IPS-20b (cell line): ENCODE measurements around the gene KCNK7.

Experiments used
- H3K27ac ChIP-seq: one replicate; pipeline ENCODE4 v1.5.1; 2013; ENCODE audit warnings: low read length
- H3K27me3 ChIP-seq: 2 replicates; pipeline ENCODE4 v1.6.1; 2013; ENCODE audit warnings: mild to moderate bottlenecking, low read length, inconsistent platforms; ENCODE audit not compliant: insufficient read depth
- H3K36me3 ChIP-seq: 2 replicates; pipeline ENCODE4 v1.6.1; 2013; ENCODE audit warnings: low read depth, mild to moderate bottlenecking, inconsistent platforms, low read length, moderate library complexity; ENCODE audit not compliant: insufficient read depth
- H3K4me1 ChIP-seq: 2 replicates; pipeline ENCODE4 v1.6.1; 2013; ENCODE audit warnings: mild to moderate bottlenecking, control low read depth, inconsistent platforms, low read length, moderate library complexity; ENCODE audit not compliant: insufficient read depth
- H3K4me3 ChIP-seq: 2 replicates; pipeline ENCODE4 v1.5.1; 2013; ENCODE audit warnings: mild to moderate bottlenecking, low read length, inconsistent platforms
- H3K9ac ChIP-seq: 2 replicates; pipeline ENCODE4 v1.6.1; 2013; ENCODE audit warnings: low read depth, mild to moderate bottlenecking, inconsistent platforms, low read length, moderate library complexity
- H3K9me3 ChIP-seq: 2 replicates; pipeline ENCODE4 v1.6.1; 2013; ENCODE audit warnings: mild to moderate bottlenecking, low read depth, low read length, inconsistent platforms; ENCODE audit not compliant: insufficient read depth

The KCNK7 gene

DNA sequence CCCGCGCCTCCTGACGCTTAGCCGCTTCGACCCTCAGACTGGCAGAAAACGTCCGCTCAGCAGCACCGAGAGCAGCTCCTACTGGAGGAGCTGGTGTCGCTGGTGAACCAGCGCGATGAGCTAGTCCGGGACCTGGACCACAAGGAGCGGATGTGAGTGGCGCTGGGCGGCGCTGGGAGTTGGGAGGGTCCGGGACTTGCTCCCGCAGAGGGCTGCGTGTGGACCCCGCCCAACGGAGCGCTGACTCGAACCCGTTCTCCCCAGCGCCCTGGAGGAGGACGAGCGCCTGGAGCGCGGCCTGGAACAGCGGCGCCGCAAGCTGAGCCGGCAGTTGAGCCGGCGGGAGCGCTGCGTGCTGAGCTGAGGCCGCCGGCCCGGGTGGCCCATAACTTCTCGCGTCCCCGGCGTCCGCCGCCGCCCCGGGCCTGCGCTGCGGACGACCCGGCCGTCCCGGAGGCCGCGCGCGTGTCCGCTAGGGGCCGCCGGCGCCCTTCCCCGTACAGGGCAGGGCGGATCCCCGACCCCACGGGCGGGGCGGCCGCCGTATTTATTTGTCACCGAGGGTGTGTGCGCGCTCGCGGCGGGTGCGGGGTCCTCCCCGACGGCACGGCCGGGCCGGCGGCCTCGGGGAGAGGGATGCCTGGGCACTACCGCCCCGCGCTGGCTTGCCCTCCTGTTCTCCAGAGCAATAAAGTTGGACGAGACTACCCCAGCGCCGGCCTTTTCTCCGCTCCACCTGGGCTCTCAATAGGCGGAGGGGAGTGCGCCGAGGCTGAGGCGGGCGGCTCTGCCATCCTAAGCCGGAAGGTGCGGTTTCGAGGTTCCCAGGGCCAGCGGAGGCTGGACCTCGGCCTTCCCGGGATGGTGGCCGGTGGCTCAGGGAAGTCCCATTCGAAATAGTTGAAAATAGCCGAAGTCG is 3.4 kb downstream of the KCNK7 start:
- Histone ChIP-seq H3K36me3 (no peaks in the 10 kb centered on the region), H3K27me3 (peaks cover 47% of the 10 kb centered on the region), H3K27ac (no peak overlapping the region), H3K9me3 (no peaks in the 10 kb centered on the region), H3K4me1 (no peaks in the 10 kb centered on the region), H3K4me3 (peak overlapping the region; percentile 66), H3K9ac (peak overlapping the region; percentile 37; the same call in 1 of the 2 replicates)

DNA sequence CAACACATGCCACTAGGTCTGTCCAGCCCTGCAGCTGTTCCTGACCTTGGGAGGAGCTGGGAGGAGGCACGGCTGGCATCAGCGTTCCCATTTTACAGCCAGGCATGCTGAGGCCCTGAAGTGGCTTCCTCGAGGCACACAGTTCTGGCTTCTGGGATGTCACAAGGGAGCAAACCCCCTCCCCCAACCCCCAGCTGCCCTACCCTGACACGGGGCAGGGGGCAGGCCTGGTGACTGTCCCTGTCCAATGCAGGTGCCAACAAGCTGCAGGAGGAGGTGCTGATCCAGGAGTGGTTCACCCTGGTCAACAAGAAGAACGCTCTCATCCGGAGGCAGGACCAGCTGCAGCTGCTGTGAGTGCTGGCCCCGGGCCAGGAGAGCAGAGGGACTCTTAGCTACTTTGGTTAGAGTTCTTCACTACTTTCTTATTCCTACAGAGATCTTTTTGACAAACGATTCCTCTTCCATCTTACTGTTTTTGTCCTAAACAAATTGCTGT is 5.3 kb downstream of the KCNK7 start:
- H3K9me3 ChIP-seq: no peaks in the 10 kb centered on the region
- no peak overlapping the region for H3K4me3 ChIP-seq
- H3K27ac ChIP-seq: no peak overlapping the region
- H3K4me1 ChIP-seq: no peaks in the 10 kb centered on the region
- no peaks in the 10 kb centered on the region for H3K36me3 ChIP-seq
- peaks cover 61% of the 10 kb centered on the region for H3K27me3 ChIP-seq
- no peak overlapping the region for H3K9ac ChIP-seq

DNA sequence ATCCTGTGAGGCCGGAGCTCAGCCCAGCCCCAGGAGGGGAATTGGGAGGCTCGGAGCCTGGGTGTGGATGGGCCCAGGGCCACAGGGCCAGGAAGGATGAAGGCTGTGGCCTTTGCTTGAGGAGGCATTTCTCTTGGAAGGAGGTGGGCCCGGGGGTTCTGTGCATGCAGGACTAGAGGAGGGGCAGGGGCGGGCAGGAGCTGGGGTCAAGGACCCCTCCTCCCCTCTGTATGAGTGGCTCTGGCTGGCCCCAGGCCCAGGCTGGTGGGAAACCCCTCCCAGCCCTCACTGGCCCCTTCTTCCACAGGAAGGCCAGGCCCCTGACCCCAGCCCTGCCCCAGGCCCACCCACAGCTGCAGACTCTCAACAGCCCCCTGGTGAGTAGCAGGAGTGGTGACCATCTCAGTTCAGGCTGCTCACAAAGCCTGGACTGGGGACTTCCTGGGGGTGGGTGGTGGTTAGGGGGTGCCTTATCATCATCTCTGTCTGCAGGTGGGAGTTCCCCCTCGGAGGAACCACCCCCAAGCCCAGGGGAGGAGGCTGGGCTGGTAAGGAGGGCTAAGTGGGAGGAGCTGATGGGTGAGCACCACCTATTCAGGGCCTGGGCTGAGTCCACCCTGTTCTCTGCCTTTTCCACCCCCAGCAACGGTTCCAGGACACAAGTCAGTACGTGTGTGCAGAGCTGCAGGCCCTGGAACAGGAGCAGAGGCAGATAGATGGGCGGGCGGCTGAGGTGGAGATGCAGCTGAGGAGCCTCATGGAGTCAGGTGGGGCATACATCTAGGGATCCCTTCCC is 6.0 kb downstream of the KCNK7 start:
- Histone ChIP-seq H3K27me3 (peaks cover 66% of the 10 kb centered on the region), H3K27ac (no peak overlapping the region), H3K9me3 (no peaks in the 10 kb centered on the region), H3K4me1 (no peaks in the 10 kb centered on the region), H3K4me3 (no peak overlapping the region), H3K36me3 (no peaks in the 10 kb centered on the region), H3K9ac (no peak overlapping the region)

DNA sequence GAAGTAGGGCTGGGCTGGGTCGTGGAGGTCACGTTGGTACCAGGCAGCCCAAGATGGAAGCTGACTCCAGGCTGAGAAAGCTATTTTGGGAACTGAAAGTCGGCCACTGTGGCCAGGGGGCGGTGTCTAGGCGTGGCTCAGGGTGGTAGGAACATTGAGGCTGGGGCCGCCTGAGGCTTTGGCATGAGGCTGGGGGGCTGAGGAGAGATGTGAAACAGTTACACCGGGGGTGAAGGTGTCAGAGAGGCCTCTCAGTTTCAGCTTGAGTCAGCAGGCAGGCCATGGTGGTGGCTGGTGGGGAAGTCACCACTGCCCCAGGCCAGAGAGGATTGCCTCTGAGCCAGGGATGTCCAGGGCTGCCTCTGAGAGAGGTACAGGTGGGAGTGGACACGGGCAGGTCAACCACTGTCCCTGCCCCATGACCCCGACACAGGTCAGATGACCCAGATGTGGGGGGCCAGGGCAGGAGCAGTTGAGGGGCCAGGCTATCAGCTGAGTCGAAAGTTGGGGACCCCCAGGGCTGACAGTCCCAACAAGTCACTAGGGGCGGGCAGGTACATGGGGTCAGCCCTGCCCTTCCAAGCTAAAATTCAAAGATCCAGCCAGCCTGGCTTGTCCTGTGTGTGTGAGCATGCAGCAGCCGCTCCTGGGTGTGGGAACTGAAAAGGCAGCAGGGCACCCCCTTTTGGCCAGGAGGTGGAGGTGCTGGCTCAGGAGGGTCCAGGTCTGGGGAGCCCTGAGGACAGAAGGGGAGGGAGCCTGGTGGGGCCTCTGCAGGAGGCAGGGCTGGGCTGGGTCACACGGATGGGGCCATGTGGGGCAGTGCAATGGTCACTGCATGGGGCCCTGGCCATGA is 7.2 kb downstream of the KCNK7 start:
- Histone ChIP-seq H3K9ac (no peak overlapping the region), H3K36me3 (no peaks in the 10 kb centered on the region), H3K27ac (no peak overlapping the region), H3K4me3 (no peak overlapping the region), H3K27me3 (peaks cover 68% of the 10 kb centered on the region), H3K9me3 (no peaks in the 10 kb centered on the region), H3K4me1 (no peaks in the 10 kb centered on the region)

DNA sequence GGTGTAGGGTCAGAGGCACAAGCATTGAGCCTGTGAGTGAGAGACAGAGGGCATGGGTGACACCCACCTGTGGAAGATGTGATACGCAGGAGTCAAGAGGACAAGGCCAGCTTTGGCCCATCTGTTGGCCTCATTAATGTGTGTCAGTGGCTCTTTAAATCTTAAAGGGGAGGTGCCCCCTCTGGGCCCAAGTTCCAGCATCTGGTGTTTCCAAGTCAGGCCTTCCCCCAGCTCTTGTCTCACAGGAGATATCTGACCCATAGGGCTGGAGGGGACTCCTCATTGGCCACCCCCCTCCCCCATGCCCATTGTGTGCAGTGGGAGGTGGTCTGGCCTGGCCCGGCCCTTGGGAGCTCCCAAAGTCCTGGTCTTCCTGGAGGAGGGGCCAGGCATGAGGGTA is 8.9 kb downstream of the KCNK7 start:
- no peaks in the 10 kb centered on the region for H3K36me3 ChIP-seq
- no peaks in the 10 kb centered on the region for H3K9me3 ChIP-seq
- H3K27ac ChIP-seq: no peak overlapping the region
- no peak overlapping the region for H3K9ac ChIP-seq
- H3K4me3 ChIP-seq: no peak overlapping the region
- H3K27me3 ChIP-seq: peaks cover 65% of the 10 kb centered on the region
- H3K4me1 ChIP-seq: no peaks in the 10 kb centered on the region

DNA sequence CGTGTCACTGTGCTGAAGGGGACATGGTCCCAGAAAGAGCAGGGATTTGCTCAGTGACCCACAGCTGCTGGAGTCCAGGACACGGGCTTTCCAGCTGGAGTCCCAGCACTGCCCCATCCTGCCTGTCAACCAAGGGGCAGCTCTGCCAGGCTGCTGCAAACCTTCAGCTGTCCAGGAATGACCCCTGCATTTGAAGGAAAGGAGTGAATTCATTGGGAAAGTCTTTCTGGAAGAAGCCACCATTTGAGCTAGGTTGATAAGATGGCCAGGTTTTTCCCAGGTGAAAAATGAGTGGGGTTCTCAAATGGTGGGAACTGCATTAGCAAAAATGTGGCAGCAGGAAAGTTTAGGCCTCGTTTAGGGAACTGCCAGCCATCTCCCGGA is 9.4 kb downstream of the KCNK7 start:
- H3K9ac ChIP-seq: no peak overlapping the region
- H3K27me3 ChIP-seq: peaks cover 61% of the 10 kb centered on the region
- no peaks in the 10 kb centered on the region for H3K4me1 ChIP-seq
- H3K9me3 ChIP-seq: no peaks in the 10 kb centered on the region
- H3K36me3 ChIP-seq: no peaks in the 10 kb centered on the region
- H3K27ac ChIP-seq: no peak overlapping the region
- no peak overlapping the region for H3K4me3 ChIP-seq

DNA sequence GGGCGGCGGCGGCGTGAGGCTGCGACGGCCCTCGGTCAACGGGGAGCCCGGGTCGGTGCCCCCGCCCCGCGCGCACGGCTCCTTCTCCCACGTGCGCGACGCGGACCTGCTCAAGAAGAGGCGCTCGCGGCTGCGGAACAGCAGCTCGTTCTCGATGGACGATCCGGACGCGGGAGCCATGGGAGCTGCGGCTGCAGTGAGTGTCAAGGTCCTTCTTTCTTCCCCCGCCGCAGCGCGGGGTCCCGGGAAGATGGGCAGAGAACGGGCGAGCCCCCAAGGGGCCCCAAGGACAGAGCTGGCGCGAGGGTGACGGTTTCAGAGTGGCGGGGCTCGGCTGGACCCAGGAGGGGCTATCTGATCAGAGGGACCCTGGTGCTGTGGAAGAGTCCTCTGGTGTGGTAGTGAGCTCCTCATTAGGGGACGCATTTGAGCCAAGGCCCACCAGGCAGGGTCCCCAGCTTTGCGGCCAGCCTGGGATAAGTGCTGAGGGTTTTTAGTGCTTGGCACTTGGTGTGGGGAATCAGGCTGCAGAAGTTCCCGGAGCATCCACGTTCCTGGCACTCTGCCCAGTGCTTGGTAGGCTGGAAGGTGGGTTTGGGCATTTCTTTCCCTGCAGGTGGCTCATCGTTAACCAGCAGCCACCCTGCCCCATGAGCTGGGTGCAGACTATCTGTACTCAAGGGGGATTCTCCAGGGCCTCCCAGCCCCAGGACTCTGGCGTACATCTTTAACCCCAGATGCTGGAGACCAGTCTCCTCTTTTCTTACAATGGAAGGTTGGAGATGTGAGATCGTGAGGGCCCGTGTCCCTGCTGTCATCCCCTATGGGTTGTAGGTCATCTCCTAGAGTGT is 10.0 kb downstream of the KCNK7 start:
- Histone ChIP-seq H3K4me3 (no peak overlapping the region), H3K9me3 (no peaks in the 10 kb centered on the region), H3K27me3 (peaks cover 55% of the 10 kb centered on the region), H3K4me1 (no peaks in the 10 kb centered on the region), H3K27ac (no peak overlapping the region), H3K36me3 (no peaks in the 10 kb centered on the region), H3K9ac (no peak overlapping the region)

DNA sequence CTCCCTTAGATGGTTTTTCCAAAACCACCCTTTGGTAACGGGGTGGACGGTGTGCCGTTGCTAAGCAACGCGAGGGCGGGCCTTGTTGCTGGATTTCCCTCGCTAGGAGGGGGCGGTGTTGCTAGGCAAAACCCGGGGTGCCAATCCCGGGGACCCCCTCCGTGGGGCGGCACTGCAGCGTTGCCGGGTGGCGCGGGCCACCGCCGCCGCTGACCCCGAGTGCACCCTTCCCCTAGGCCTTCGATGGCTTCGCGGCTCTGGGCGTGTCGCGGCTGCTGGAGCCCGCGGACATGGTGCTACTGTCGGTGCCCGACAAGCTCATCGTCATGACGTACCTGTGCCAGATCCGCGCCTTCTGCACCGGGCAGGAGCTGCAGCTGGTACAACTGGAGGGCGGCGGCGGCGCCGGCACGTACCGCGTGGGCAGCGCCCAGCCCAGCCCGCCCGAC is 10.9 kb downstream of the KCNK7 start:
- H3K9ac ChIP-seq: no peak overlapping the region
- no peaks in the 10 kb centered on the region for H3K36me3 ChIP-seq
- H3K4me3 ChIP-seq: no peak overlapping the region
- H3K27me3 ChIP-seq: peaks cover 46% of the 10 kb centered on the region
- H3K9me3 ChIP-seq: no peaks in the 10 kb centered on the region
- H3K27ac ChIP-seq: no peak overlapping the region
- no peaks in the 10 kb centered on the region for H3K4me1 ChIP-seq

DNA sequence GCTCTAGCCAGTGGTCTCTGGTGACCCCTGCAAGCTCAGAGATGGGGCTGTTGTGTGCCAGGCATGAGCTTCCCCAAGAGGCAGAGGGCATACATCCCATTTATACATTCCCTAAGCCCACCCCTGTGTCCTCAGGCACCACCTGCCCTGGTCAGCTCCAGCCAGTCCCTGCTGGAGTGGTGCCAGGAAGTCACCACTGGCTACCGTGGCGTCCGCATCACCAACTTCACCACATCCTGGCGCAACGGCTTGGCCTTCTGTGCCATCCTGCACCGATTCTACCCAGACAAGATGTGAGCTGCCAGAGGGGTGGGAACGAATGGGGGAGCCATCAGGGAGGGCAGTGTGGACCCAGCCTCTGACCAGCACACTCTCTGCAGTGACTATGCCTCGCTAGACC is 11.5 kb downstream of the KCNK7 start:
- Histone ChIP-seq H3K27ac (no peak overlapping the region), H3K4me3 (no peak overlapping the region), H3K27me3 (peaks cover 45% of the 10 kb centered on the region), H3K9ac (no peak overlapping the region), H3K9me3 (no peaks in the 10 kb centered on the region), H3K36me3 (no peaks in the 10 kb centered on the region), H3K4me1 (no peaks in the 10 kb centered on the region)

DNA sequence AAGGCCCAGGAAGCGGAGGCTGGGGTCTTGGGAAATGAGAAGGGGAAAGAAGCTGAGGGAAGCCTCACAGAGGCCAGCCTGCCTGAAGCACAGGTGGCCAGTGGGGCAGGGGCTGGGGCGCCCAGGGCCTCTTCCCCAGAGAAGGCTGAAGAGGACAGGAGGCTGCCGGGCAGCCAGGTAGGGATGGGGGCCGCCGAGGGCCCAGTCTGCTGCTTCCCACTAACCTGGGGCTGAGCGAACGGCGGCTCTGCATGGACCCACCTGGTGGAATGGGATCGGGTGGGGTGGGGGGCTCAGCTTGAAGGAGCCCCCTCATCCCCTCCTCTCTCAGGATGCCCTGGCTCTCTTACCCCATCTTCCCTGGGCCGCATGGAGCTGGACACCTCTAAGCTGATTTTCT is 12.0 kb downstream of the KCNK7 start:
- no peak overlapping the region for H3K9ac ChIP-seq
- no peaks in the 10 kb centered on the region for H3K4me1 ChIP-seq
- H3K4me3 ChIP-seq: no peak overlapping the region
- H3K9me3 ChIP-seq: no peaks in the 10 kb centered on the region
- peaks cover 47% of the 10 kb centered on the region for H3K27me3 ChIP-seq
- no peaks in the 10 kb centered on the region for H3K36me3 ChIP-seq
- H3K27ac ChIP-seq: no peak overlapping the region
